GM18867 (cell line): ENCODE results near the gene DHDH.

Experiments
- ATAC-seq: cut with Tn5 transposase; IDR thresholded peaks from one replicate; pipeline ENCODE4 v1.9.1; 2021; ENCODE audit warnings: mild to moderate bottlenecking, moderate library complexity; ENCODE audit not compliant: unreplicated experiment

Gene DHDH

DNA sequence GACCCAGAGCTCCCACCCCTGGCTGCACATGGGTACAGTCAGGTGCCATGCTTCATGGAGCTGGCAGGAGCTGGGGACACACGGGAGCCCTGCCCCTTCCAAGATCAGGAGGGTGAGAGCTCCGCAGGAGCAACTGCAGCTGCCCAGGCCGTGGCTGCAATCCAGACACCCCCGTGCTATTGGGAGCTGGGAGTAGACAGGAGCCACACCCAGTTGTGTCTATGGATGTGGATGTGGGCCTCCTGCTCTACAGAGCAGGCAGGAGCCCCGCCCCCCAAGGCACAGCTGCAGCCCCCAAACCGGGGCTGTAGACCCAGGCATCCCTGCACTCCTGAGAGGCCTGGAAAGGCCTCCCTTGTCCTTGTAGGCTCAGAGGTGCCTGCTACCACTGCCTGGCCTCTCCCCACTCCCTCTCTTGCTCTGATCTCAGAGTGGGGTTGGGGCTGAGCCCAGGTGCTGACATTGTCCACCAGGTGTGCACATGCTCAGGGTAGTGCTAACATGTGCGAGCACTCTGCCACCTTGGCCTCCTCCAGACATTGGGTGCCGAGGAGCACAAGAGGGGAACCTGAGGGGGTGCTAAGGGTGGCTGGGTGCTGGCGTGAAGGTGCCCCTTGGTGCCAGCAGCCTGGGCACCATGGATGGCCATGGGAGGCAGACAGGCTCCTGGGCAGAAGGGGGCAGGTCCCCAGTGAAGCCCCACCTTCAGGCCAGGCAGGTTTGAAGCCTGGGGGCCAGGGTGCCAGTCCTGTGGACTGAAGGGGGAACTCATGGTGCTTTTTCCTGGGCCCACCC is 13.2 kb downstream of the DHDH start:
- no peak for ATAC-seq

- no peak for ATAC-seq
Observed at GRCh38 chr19:48947258-48947542, 13.7 kb downstream of the DHDH start.

DNA sequence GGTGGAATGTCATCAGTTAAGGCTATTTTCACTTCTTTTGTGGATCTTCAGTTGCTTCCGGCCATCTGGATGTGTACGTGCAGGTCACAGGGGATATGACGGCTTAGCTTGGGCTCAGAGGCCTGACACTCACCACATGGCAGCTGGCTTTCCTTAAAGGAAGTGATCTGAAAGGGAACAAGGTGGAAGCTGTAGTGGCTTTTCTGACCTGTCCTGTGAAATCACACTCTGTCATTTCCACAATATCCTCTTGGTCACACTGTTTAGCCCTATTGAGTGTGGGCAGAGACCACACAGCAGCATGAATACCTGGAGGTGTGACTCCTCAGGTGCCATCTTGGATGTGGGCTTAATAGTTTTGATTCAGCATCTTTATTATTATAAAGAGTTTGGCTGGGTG is 16.7 kb downstream of the DHDH start:
- ATAC-seq = no peak

DNA sequence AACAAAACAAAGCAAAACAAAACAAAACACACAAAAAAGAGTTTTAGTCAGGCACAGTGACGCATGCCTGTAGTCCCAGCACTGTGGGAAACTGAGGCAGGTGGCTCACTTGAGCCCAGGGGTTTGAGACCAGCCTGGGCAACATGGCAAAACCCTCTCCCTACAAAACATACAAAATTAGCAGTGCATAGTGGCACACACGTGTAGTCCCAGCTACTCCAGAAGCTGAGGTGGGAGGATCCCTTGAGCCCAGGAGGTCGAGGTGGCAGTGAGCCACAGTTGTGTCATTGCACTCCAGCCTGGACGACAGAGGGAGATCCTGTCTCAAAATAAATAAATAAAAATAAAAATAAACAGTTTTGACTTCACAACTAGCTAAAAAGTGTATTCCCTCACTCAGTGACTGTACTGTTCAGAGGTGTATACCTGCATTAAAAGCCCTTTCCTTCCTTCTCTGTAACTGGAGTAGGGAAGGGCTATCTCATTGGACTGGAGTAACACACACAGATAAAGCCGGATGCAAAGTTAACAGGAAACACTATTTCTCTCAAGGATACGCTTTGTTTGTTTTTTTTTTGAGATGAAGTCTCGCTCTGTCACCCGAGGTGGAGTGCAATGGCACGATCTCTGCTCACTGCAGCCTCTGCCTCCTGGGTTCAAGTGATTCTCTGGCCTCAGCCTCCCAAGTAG is 17.5 kb downstream of the DHDH start:
- no peak for ATAC-seq

GRCh38 chr19:48953141-48953540 is 19.6 kb downstream of the DHDH start:
- no peak for ATAC-seq

DNA sequence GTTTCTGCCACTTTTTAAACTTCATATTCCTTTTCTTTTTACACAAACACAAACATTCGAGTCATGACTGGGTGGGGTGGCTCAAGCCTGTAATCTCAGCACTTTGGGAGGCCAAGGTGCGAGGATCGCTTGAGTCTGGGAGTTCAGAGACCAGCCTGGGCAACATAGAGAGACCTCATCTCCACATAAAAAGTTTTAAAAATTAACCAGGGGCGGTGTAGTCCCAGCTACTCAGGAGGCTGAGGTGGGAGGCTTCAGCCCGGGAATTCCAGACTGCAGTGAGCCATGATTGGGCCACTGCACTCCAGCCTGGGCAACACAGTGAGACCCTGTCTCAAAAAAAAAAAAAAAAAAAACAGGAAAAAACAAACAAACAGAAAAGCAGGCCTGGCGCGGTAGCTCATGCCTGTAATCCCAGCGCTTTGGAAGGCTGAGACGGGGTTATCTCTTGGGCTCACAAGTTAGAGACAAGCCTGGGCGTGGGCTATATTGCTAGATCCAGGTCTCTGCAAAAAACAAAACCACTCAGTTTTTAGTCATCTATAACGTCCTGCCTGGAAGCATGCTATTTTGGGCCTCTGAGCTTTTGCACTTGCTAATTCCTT is 20.6 kb downstream of the DHDH start:
- ATAC-seq = no peak

GRCh38 chr19:48954595-48955307 is 21.3 kb downstream of the DHDH start, which contains the start of gene BAX:
TSS of gene BAX (plus strand) at chr19:48954875. CDS start at chr19:48954929, 54 bp downstream.
- peak; percentile 80 for ATAC-seq

DNA sequence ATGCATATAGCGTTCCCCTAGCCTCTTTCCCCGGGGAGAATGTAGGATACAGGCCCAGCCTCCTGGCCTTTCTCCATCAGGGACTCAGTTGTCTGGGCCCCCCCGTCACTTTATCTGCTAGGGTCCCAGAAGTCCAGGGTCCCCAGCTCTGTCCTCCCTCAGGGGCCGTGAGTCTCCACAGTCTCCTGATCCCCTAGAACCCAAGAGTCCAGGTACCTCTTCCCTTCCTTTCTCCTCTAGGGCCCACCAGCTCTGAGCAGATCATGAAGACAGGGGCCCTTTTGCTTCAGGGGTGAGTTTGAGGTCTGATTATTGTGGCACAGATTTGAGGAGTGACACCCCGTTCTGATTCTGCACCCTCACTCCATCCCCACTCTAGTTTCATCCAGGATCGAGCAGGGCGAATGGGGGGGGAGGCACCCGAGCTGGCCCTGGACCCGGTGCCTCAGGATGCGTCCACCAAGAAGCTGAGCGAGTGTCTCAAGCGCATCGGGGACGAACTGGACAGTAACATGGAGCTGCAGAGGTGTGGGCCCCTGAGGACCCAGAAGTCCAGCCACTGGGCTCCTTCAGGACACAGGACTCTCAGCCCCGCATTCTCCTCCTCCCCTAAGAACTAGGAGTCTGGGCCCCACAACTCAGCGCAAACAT is 21.9 kb downstream of the DHDH start:
- ATAC-seq = no peak

- ATAC-seq = no peak
Observed at GRCh38 chr19:48958006-48958405, 24.5 kb downstream of the DHDH start.

DNA sequence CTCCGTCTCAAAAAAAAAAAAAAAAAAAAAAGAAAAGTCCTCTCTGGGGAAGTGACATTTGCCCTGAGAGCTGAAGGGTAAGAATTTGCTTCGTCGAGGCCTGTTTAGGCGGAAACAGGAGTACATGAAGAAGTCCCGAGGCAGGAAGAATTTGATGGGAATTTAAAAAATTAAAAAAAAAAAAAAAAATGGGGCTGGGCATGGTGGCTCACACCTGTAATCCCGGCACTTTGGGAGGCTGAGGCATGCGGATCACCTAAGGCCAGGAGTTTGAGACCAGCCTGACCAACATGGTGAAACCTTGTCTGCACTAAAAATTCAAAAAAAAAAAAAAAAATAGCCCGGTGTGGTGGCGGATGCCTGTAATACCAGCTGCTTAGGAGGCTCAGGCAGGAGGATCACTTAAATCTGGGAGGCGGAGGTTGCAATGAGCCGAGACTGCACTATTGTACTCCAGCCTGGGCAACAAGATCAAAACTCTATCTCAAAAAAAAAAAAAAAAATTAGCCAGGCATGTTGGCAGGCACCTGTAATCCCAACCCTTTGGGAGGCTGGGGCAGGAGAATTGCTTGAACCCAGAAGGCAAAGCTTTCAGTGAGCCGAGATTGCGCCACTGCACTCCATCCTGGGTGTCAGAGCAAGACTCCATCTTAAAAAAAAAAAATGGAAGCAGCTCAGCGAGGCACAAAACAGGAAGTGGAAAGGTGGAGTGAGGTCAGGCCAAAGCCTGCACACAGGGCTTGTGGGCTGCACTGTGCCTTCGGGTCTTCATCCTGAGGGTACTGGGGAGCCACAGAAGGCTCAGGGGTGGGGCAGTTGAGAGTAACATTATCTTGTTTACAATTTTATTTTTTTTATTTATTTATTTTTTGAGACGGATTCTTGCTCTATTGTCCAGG is 26.1 kb downstream of the DHDH start:
- no peak for ATAC-seq

GRCh38 chr19:48961051-48961649 is 27.7 kb downstream of the DHDH start:
- ATAC-seq = no peak

DNA sequence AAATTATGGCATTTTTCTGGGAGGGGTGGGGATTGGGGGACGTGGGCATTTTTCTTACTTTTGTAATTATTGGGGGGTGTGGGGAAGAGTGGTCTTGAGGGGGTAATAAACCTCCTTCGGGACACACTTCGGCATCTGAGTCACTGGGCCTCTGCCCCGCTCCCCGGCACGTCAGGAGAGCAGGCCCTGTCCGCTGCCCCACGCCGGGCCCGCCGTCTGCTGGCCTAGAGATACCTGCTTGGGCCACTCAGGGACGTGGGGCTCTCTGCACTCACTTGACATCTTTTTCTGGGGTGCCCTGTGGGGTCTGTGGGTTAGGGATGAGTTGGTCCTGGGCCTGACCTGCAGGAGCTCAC is 28.2 kb downstream of the DHDH start:
- no peak for ATAC-seq

GRCh38 chr19:48962029-48962848 is 28.7 kb downstream of the DHDH start:
- ATAC-seq = peak; percentile 39

GRCh38 chr19:48962849-48963165 is 29.3 kb downstream of the DHDH start:
- no peak for ATAC-seq

DNA sequence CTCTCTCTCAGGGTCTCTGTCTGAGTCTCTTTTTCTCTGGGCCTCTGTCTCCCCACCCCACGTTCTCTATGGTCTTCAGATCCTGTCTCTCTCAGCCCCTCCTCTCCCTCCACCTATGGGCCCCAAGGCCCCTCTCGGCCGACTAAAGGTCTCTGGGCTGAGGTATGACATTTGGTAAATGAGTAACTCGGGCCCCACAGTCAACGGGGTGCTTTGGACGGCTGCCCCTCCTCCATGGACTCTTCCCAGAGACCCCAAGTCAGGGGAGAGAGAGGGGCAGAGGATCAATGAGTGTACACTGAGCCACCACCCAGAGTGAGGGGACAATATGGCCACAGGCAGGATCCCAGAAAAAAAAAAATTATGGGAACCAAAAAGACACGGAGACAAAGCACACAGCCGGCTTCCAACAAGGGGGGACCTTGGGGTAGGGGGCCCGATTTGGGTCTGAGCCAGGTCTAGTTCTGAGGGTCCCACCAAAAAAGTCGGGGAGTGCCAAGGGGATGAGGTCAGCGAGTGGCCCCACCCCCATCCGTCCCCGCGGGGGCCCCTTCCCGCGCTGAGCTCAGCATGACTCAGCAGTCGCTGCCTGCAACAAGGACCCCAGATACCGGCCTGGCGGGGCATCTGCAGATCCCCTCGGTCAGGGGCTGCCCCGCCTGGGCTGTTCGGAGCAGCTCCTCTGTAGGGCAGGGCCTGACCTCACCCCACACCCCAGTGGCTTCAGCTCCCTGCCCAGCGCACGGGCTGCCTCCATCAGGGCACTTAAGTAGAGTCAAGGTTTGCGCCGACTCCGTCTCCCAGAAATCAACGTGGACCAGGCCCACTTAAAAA is 30.1 kb downstream of the DHDH start:
- no peak for ATAC-seq

- no peak for ATAC-seq
Observed at GRCh38 chr19:48964205-48965039, 30.9 kb downstream of the DHDH start.
